Lower leg skin (tissue), 3 donors: ENCODE data around the gene TACC3.

Source experiments
- CTCF ChIP-seq, 3 donors: fragments of 450-650 bp; IDR thresholded peaks; one replicate each; pipeline ENCODE4 v1.5.1; 2016; ENCODE audit warnings: antibody characterized with exemption in 3 of 3, mild to moderate bottlenecking in 3 of 3, moderate library complexity in 2 of 3
- POLR2A ChIP-seq, 2 donors: fragments of 450-650 bp; IDR thresholded peaks; one replicate each; pipeline ENCODE4 v1.6.1; 2016 to 2017; ENCODE audit warnings: antibody characterized with exemption in 2 of 2, mild to moderate bottlenecking in 1 of 2, moderate library complexity in 1 of 2

- no peak for TF ChIP-seq POLR2A (IDR thresholded peaks at IDR 0.05)
- no peak for TF ChIP-seq CTCF (IDR thresholded peaks at IDR 0.05)
Measured at GRCh38 chr4:1763550-1764080, 42.3 kb downstream of the TACC3 start.
